Hepatocyte (in vitro differentiated cells): Measurements from ENCODE around the gene GOLGA3. TPM values are rescaled to one million over a fixed set of nuclear protein-coding genes. Genes with fewer than 3 reads are reported as not detected.

Experiments
- DNase-seq: peaks from one replicate; pipeline ENCODE4 v3.0.0-alpha.2; 2016; ENCODE audit warnings: low spot score
- H2AFZ ChIP-seq: fragments of 200-600 bp; sonication (generic); 2 replicates; pipeline ENCODE4 v1.6.0; 2016; ENCODE audit warnings: antibody characterized with exemption, mild to moderate bottlenecking
- H3K27ac ChIP-seq: fragments of 200-600 bp; sonication (generic); 2 replicates; pipeline ENCODE4 v1.5.1; 2016; ENCODE audit warnings: mild to moderate bottlenecking
- H3K27me3 ChIP-seq: fragments of 200-600 bp; sonication (generic); 2 replicates; pipeline ENCODE4 v1.6.1; 2016
- H3K36me3 ChIP-seq: fragments of 200-600 bp; sonication (generic); replicated peaks from 2 replicates; pipeline ENCODE4 v1.5.1; 2016; ENCODE audit warnings: low read depth; ENCODE audit not compliant: insufficient read depth
- H3K4me1 ChIP-seq: fragments of 200-600 bp; sonication (generic); 2 replicates; pipeline ENCODE4 v1.5.1; 2016; ENCODE audit warnings: mild to moderate bottlenecking, moderate library complexity; ENCODE audit not compliant: insufficient read depth
- H3K4me2 ChIP-seq: fragments of 200-600 bp; sonication (generic); 2 replicates; pipeline ENCODE4 v1.6.0; 2016
- H3K4me3 ChIP-seq: fragments of 200-600 bp; sonication (generic); 2 replicates; pipeline ENCODE4 v1.5.1; 2016; ENCODE audit warnings: mild to moderate bottlenecking
- H3K79me2 ChIP-seq: fragments of 200-600 bp; sonication (generic); 2 replicates; pipeline ENCODE4 v1.6.0; 2017; ENCODE audit warnings: mild to moderate bottlenecking
- H3K9me2 ChIP-seq: fragments of 200-600 bp; sonication (generic); replicated peaks from 2 replicates; pipeline ENCODE4 v1.6.0; 2017; ENCODE audit warnings: mild to moderate bottlenecking; ENCODE audit not compliant: insufficient read depth
- H3K9me3 ChIP-seq: fragments of 200-600 bp; sonication (generic); 2 replicates; pipeline ENCODE4 v1.5.1; 2016; ENCODE audit warnings: low read depth, mild to moderate bottlenecking
- H4K20me1 ChIP-seq: fragments of 200-600 bp; sonication (generic); 2 replicates; pipeline ENCODE4 v1.6.0; 2016; ENCODE audit warnings: mild to moderate bottlenecking; ENCODE audit not compliant: insufficient read depth, poor library complexity, severe bottlenecking
- EZH2 ChIP-seq: fragments of 200-600 bp; sonication (generic); IDR thresholded peaks from 2 replicates; pipeline ENCODE4 v1.6.1; 2016; ENCODE audit warnings: antibody characterized with exemption, mild to moderate bottlenecking, borderline replicate concordance
- EZH2phosphoT487 ChIP-seq: fragments of 200-600 bp; sonication (generic); IDR thresholded peaks from one replicate; pipeline ENCODE4 v1.6.1; 2018; ENCODE audit warnings: antibody characterized with exemption, mild to moderate bottlenecking, low read depth, moderate library complexity; ENCODE audit not compliant: unreplicated experiment, severe bottlenecking
- whole genome bisulfite sequencing: methylation state at CpG from one replicate; pipeline ENCODE4 v1.1.6; 2016; ENCODE audit warnings: low lambda C conversion rate; ENCODE audit errors: missing lambda C conversion rate; 5-methylcytosine and 5-hydroxymethylcytosine counted together
- polyA plus RNA-seq: library from polyadenylated mRNA; unstranded; fragments of >200 nt; fragmentation: Nextera tagmentation; extraction: Ambion mirVana; gene quantifications from 2 replicates; pipeline ENCODE4 v1.2.1, GENCODE V29; 2016
- total RNA-seq: library from RNA; depleted of rRNA; stranded (reverse); fragments of >200 nt; gene quantifications from 2 replicates; pipeline ENCODE4 v1.2.3, GENCODE V29; 2014
- TF ChIP-seq, protein P1 (sequence below): fragments of 200-600 bp; sonication (generic); IDR thresholded peaks from 2 replicates; pipeline ENCODE4 v1.5.1; 2016; ENCODE audit warnings: antibody characterized with exemption, mild to moderate bottlenecking; ENCODE audit not compliant: poor library complexity

GOLGA3 gene
- total and polyA plus RNA-seq, 2 experiments from 2014 or later, result 26.2 to 67.6 TPM

DNA sequence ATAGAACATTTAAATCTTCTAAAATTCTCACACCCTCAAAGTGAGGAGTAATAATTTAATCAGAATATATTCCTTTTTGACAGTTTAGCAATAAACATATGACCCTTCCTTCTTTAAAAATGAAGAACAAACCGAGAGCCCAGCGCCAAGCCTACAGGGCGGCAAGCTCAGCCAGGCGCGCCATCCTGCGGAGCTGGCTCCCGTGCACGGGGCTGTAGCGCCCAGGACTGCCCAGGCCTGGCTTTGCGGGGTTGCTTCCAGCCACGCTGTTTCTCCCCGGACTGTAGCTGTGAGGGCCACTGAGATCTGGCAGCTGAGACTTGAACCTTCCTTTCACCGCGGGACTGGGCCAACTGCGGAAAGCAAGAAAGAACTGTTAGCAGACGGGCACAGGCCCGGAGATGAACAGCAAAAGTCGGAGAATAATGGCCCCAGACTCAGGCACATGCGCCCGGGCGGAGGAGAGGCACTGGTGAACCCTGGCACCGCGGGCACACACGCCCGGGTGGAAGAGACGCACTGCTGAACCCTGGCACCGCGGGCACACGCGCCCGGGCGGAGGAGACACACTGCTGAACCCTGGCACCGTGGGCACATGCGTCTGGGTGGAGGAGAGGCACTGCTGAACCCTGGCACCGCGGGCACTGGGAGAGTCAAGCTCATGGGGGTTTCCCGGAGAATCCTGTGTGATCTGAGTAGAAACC, 101.4 kb downstream of the GOLGA3 start:
- no peak for DNase-seq
- 97% methylated on average over 37 of the region's 37 CpGs for WGBS
- Histone ChIP-seq H3K9me2 (no peaks in the 10 kb centered on the region), H2AFZ (no peak overlapping the region), H3K4me2 (no peak overlapping the region), H3K9me3 (no peaks in the 10 kb centered on the region), H3K79me2 (peaks cover 3% of the 10 kb centered on the region), H3K36me3 (no peaks in the 10 kb centered on the region), H3K27ac (no peak overlapping the region), H3K27me3 (no peaks in the 10 kb centered on the region), H3K4me3 (no peak overlapping the region), H3K4me1 (no peaks in the 10 kb centered on the region), H4K20me1 (no peaks in the 10 kb centered on the region)
- TF ChIP-seq, protein P1, sequence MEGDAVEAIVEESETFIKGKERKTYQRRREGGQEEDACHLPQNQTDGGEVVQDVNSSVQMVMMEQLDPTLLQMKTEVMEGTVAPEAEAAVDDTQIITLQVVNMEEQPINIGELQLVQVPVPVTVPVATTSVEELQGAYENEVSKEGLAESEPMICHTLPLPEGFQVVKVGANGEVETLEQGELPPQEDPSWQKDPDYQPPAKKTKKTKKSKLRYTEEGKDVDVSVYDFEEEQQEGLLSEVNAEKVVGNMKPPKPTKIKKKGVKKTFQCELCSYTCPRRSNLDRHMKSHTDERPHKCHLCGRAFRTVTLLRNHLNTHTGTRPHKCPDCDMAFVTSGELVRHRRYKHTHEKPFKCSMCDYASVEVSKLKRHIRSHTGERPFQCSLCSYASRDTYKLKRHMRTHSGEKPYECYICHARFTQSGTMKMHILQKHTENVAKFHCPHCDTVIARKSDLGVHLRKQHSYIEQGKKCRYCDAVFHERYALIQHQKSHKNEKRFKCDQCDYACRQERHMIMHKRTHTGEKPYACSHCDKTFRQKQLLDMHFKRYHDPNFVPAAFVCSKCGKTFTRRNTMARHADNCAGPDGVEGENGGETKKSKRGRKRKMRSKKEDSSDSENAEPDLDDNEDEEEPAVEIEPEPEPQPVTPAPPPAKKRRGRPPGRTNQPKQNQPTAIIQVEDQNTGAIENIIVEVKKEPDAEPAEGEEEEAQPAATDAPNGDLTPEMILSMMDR, result no peak
- no peak for TF ChIP-seq EZH2phosphoT487
- no peak for TF ChIP-seq EZH2

DNA sequence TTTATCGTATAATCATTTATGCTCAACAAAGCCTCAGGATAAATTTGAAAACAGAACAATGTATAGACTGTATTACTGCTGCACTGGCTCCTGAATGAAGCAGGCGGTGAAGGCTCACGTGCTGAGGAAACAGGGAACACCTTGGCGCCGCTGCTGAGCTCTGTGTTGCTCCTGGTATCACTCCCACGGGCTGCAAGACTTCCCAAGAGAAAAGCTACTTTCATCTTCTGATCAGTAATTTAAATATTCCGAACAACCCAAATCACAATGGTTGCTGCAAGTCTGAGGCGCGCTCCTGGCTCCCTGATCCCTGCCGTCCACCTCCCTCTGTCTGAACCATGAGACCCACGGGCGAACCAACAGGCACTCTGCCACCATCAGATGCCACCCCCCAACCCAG, 102.3 kb downstream of the GOLGA3 start:
- no peaks in the 10 kb centered on the region for H3K36me3 ChIP-seq
- TF ChIP-seq EZH2phosphoT487 (no peak), EZH2 (no peak)
- TF ChIP-seq, protein P1, result no peak
- no peak overlapping the region for H3K4me3 ChIP-seq
- no peak for DNase-seq
- 97% methylated on average over 12 of the region's 12 CpGs for WGBS
- H3K9me3 ChIP-seq, result no peaks in the 10 kb centered on the region
- H2AFZ ChIP-seq, result no peak overlapping the region
- no peaks in the 10 kb centered on the region for H3K4me1 ChIP-seq
- no peaks in the 10 kb centered on the region for H4K20me1 ChIP-seq
- H3K9me2 ChIP-seq, result no peaks in the 10 kb centered on the region
- peaks cover 3% of the 10 kb centered on the region for H3K79me2 ChIP-seq
- no peak overlapping the region for H3K4me2 ChIP-seq
- H3K27ac ChIP-seq, result no peak overlapping the region
- H3K27me3 ChIP-seq, result no peaks in the 10 kb centered on the region

DNA sequence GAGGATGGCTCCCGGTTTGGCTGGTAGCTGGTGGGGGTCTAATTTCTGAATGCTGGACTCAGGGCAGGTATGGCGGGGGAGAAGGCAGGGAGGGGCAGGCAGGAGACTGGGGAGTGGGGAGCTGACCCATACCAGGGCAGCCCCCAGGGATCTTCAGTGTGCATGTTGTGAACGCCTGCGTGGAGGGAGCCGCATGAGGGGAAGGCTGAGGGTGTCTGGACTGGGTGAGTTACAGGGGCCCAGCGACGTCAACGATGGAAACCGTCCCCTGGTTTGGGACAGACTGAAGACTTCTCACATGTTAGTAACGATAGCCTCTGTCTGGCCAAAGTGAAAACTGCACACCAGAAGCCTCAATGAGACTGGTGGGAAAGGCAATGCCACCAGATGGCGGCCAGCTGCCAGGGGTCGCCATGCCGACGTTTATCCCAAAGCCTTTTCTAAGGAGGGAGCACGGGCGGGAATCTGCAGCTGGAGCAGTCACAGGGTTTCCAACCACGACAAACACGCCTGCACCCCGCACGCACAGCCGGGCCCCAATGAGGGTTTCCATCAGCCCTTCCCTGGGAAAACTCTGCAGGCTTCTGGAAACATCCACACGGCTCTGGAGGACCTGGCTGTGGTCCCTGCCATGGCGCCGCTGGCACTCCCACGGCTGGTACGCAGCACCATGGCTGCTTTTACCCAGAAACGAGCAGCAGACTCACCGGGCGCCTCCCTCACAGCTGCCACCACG, 104.0 kb downstream of the GOLGA3 start:
- DNase-seq, result no peak
- no peaks in the 10 kb centered on the region for H4K20me1 ChIP-seq
- no peak overlapping the region for H3K4me2 ChIP-seq
- H3K27ac ChIP-seq, result no peak overlapping the region
- H3K27me3 ChIP-seq, result no peaks in the 10 kb centered on the region
- TF ChIP-seq, protein P1, result no peak
- no peak for TF ChIP-seq EZH2phosphoT487
- TF ChIP-seq EZH2, result no peak
- H3K9me3 ChIP-seq, result no peaks in the 10 kb centered on the region
- WGBS, result 94% methylated on average over 30 of the region's 30 CpGs
- no peaks in the 10 kb centered on the region for H3K4me1 ChIP-seq
- peaks cover 3% of the 10 kb centered on the region for H3K79me2 ChIP-seq
- no peak overlapping the region for H2AFZ ChIP-seq
- H3K9me2 ChIP-seq, result no peaks in the 10 kb centered on the region
- H3K4me3 ChIP-seq, result no peak overlapping the region
- H3K36me3 ChIP-seq, result no peaks in the 10 kb centered on the region
